Hepatocyte (in vitro differentiated cells): ENCODE results near the gene PNPLA5. TPM values are rescaled to one million over a fixed set of nuclear protein-coding genes. Genes with fewer than 3 reads are reported as not detected.

Experiments
- DNase-seq: peaks from one replicate; pipeline ENCODE4 v3.0.0-alpha.2; 2016; ENCODE audit warnings: low spot score
- H2AFZ ChIP-seq: fragments of 200-600 bp; sonication (generic); 2 replicates; pipeline ENCODE4 v1.6.0; 2016; ENCODE audit warnings: antibody characterized with exemption, mild to moderate bottlenecking
- H3K27ac ChIP-seq: fragments of 200-600 bp; sonication (generic); 2 replicates; pipeline ENCODE4 v1.5.1; 2016; ENCODE audit warnings: mild to moderate bottlenecking
- H3K27me3 ChIP-seq: fragments of 200-600 bp; sonication (generic); 2 replicates; pipeline ENCODE4 v1.6.1; 2016
- H3K36me3 ChIP-seq: fragments of 200-600 bp; sonication (generic); replicated peaks from 2 replicates; pipeline ENCODE4 v1.5.1; 2016; ENCODE audit warnings: low read depth; ENCODE audit not compliant: insufficient read depth
- H3K4me1 ChIP-seq: fragments of 200-600 bp; sonication (generic); 2 replicates; pipeline ENCODE4 v1.5.1; 2016; ENCODE audit warnings: mild to moderate bottlenecking, moderate library complexity; ENCODE audit not compliant: insufficient read depth
- H3K4me2 ChIP-seq: fragments of 200-600 bp; sonication (generic); 2 replicates; pipeline ENCODE4 v1.6.0; 2016
- H3K4me3 ChIP-seq: fragments of 200-600 bp; sonication (generic); 2 replicates; pipeline ENCODE4 v1.5.1; 2016; ENCODE audit warnings: mild to moderate bottlenecking
- H3K79me2 ChIP-seq: fragments of 200-600 bp; sonication (generic); 2 replicates; pipeline ENCODE4 v1.6.0; 2017; ENCODE audit warnings: mild to moderate bottlenecking
- H3K9me2 ChIP-seq: fragments of 200-600 bp; sonication (generic); replicated peaks from 2 replicates; pipeline ENCODE4 v1.6.0; 2017; ENCODE audit warnings: mild to moderate bottlenecking; ENCODE audit not compliant: insufficient read depth
- H3K9me3 ChIP-seq: fragments of 200-600 bp; sonication (generic); 2 replicates; pipeline ENCODE4 v1.5.1; 2016; ENCODE audit warnings: low read depth, mild to moderate bottlenecking
- H4K20me1 ChIP-seq: fragments of 200-600 bp; sonication (generic); 2 replicates; pipeline ENCODE4 v1.6.0; 2016; ENCODE audit warnings: mild to moderate bottlenecking; ENCODE audit not compliant: insufficient read depth, poor library complexity, severe bottlenecking
- CTCF ChIP-seq: fragments of 200-600 bp; sonication (generic); IDR thresholded peaks from 2 replicates; pipeline ENCODE4 v1.5.1; 2016; ENCODE audit warnings: antibody characterized with exemption, mild to moderate bottlenecking; ENCODE audit not compliant: poor library complexity
- EZH2 ChIP-seq: fragments of 200-600 bp; sonication (generic); IDR thresholded peaks from 2 replicates; pipeline ENCODE4 v1.6.1; 2016; ENCODE audit warnings: antibody characterized with exemption, mild to moderate bottlenecking, borderline replicate concordance
- EZH2phosphoT487 ChIP-seq: fragments of 200-600 bp; sonication (generic); IDR thresholded peaks from one replicate; pipeline ENCODE4 v1.6.1; 2018; ENCODE audit warnings: antibody characterized with exemption, mild to moderate bottlenecking, low read depth, moderate library complexity; ENCODE audit not compliant: unreplicated experiment, severe bottlenecking
- WGBS: methylation state at CpG from one replicate; pipeline ENCODE4 v1.1.6; 2016; ENCODE audit warnings: low lambda C conversion rate; ENCODE audit errors: missing lambda C conversion rate; 5-methylcytosine and 5-hydroxymethylcytosine counted together
- polyA plus RNA-seq: library from polyadenylated mRNA; unstranded; fragments of >200 nt; fragmentation: Nextera tagmentation; extraction: Ambion mirVana; gene quantifications from 2 replicates; pipeline ENCODE4 v1.2.1, GENCODE V29; 2016
- total RNA-seq: library from RNA; depleted of rRNA; stranded (reverse); fragments of >200 nt; gene quantifications from 2 replicates; pipeline ENCODE4 v1.2.3, GENCODE V29; 2014

The PNPLA5 gene
- total and polyA plus RNA-seq, 2 experiments from 2014 or later: 0.11 to 0.57 TPM

GRCh38 chr22:43851058-43851978, 40.5 kb downstream of the PNPLA5 start:
- TF ChIP-seq EZH2 (no peak), CTCF (no peak), EZH2phosphoT487 (no peak)
- no peak overlapping the region for H3K27ac ChIP-seq
- H2AFZ ChIP-seq: no peak overlapping the region
- no peaks in the 10 kb centered on the region for H3K79me2 ChIP-seq
- no peaks in the 10 kb centered on the region for H3K9me2 ChIP-seq
- H4K20me1 ChIP-seq: no peaks in the 10 kb centered on the region
- H3K36me3 ChIP-seq: no peaks in the 10 kb centered on the region
- H3K27me3 ChIP-seq: no peaks in the 10 kb centered on the region
- no peaks in the 10 kb centered on the region for H3K9me3 ChIP-seq
- H3K4me3 ChIP-seq: no peak overlapping the region
- no peak for DNase-seq
- no peaks in the 10 kb centered on the region for H3K4me1 ChIP-seq
- WGBS: 77% methylated on average over 13 of the region's 13 CpGs
- no peak overlapping the region for H3K4me2 ChIP-seq

- Histone ChIP-seq H3K9me2 (no peaks in the 10 kb centered on the region), H3K4me3 (no peak overlapping the region), H3K27ac (no peak overlapping the region), H3K9me3 (no peaks in the 10 kb centered on the region), H3K27me3 (no peaks in the 10 kb centered on the region), H4K20me1 (no peaks in the 10 kb centered on the region), H3K4me2 (no peak overlapping the region), H2AFZ (no peak overlapping the region), H3K36me3 (no peaks in the 10 kb centered on the region), H3K79me2 (no peaks in the 10 kb centered on the region), H3K4me1 (no peaks in the 10 kb centered on the region)
- TF ChIP-seq EZH2 (no peak), EZH2phosphoT487 (no peak), CTCF (no peak)
- no peak for DNase-seq
- 85% methylated on average over 12 of the region's 12 CpGs for whole genome bisulfite sequencing
Measured at GRCh38 chr22:43850529-43850928, 41.3 kb downstream of the PNPLA5 start.

- DNase-seq: no peak
- H3K27ac ChIP-seq: no peak overlapping the region
Measured at GRCh38 chr22:43849731-43850130, 42.1 kb downstream of the PNPLA5 start.

More at GRCh38 chr22:43849731-43850130, 42.1 kb downstream of the PNPLA5 start:
- Histone ChIP-seq H2AFZ (no peak overlapping the region), H3K4me2 (no peak overlapping the region), H3K79me2 (no peaks in the 10 kb centered on the region), H3K27me3 (no peaks in the 10 kb centered on the region), H3K4me3 (no peak overlapping the region), H3K9me3 (no peaks in the 10 kb centered on the region), H3K9me2 (no peaks in the 10 kb centered on the region), H3K36me3 (no peaks in the 10 kb centered on the region), H3K4me1 (no peaks in the 10 kb centered on the region), H4K20me1 (no peaks in the 10 kb centered on the region)
- TF ChIP-seq EZH2phosphoT487 (no peak), EZH2 (no peak), CTCF (no peak)
- WGBS: 90% methylated on average over 13 of the region's 13 CpGs
